GM21390 (cell line): ENCODE measurements around the gene BIVM.

Source experiments
- ATAC-seq: cut with Tn5 transposase; IDR thresholded peaks from one replicate; pipeline ENCODE4 v1.9.1; 2021; ENCODE audit not compliant: unreplicated experiment

Gene BIVM

DNA sequence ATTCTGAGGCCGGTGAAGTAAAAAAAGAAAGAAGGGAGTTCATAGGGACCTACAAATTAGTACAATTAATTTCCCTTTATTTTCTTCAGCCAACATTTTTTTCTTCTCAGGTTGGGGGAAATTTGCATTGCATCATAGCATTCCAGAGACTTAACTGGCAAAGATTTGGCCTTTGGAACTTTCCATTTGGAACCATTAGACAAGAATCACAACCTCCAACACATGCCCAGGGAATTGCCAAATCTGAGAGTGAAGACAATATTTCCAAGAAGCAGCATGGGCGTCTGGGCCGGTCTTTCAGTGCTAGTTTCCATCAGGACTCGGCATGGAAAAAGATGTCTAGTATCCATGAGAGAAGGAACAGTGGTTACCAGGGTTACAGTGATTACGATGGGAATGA is 40.5 kb downstream of the BIVM start:
- no peak for ATAC-seq

DNA sequence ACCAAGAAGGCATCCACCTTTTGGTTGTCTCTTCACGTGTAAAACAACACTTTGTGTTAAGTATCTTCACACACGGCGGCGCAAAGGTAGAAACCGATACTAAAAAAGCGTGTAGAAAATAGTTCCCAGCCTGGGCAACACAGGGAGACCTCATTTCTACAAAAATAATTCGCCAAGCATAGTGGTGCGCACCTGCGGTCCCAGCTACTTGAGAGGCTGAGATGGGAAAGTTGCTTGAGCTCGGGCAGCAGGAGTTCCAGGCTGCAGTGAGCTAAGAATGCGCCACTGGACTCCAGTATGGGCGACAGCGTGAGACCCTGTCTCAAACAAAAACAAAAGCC is 46.3 kb downstream of the BIVM start:
- ATAC-seq: peak; percentile 18

DNA sequence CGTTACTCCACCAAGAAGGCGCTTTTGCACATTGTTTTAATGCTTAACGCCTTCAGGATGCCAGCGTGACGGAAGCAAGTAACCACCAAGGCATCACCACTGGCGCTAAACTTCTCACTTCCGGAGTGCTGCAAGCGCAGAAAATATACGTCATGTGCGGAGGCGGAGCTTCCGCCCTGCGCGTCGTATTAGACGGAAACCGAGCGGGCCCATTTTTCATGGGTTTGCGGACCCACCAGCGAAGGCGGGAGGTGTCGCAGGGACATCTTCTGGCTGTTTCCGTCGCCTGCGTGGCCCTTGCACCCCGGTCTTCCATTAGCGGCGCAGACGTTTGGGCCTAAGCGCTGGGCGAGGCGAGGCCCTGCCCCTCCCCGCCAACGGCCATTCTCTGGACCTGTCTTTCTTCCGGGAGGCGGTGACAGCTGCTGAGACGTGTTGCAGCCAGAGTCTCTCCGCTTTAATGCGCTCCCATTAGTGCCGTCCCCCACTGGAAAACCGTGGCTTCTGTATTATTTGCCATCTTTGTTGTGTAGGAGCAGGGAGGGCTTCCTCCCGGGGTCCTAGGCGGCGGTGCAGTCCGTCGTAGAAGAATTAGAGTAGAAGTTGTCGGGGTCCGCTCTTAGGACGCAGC is 46.8 kb downstream of the BIVM start, which contains the start of gene ERCC5:
ERCC5 (plus strand) TSS at position 403 of the 631 bp plus-strand sequence. CDS start 235 bp downstream, outside the sequence.
- ATAC-seq: peak; percentile 86

DNA sequence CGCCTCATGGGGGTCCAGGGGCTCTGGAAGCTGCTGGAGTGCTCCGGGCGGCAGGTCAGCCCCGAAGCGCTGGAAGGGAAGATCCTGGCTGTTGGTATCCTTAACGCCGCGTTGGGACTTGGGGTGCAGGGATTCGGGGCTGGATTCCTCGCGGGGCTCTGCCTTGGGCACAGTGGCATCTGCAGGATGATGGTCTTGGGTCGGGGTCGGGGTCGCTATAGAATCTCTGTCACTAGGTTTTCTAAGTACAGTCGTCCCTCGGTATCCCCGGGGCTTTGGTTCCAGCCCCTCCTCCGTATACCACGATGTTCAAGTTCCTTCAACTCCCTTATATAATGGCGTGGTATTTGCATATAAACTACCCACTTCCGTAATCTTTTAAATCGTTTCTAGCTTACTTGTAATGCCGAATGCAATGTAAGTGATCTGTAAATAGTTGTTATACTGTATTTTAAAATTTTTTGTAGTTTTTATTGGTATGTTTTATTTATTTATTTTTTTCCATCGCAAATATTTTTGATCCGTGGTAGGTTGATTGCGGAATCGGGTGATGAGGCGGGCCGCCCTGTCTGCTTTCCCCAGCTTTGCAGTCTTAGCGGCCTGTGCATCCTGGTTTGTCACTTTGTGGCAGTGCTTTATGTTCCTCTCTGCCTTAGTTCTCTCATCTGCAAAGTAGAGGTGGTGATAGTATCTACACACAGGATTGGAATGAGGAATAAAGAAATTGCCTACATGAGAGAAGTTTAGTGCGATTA is 47.5 kb downstream of the BIVM start:
- ATAC-seq: peak; percentile 38

DNA sequence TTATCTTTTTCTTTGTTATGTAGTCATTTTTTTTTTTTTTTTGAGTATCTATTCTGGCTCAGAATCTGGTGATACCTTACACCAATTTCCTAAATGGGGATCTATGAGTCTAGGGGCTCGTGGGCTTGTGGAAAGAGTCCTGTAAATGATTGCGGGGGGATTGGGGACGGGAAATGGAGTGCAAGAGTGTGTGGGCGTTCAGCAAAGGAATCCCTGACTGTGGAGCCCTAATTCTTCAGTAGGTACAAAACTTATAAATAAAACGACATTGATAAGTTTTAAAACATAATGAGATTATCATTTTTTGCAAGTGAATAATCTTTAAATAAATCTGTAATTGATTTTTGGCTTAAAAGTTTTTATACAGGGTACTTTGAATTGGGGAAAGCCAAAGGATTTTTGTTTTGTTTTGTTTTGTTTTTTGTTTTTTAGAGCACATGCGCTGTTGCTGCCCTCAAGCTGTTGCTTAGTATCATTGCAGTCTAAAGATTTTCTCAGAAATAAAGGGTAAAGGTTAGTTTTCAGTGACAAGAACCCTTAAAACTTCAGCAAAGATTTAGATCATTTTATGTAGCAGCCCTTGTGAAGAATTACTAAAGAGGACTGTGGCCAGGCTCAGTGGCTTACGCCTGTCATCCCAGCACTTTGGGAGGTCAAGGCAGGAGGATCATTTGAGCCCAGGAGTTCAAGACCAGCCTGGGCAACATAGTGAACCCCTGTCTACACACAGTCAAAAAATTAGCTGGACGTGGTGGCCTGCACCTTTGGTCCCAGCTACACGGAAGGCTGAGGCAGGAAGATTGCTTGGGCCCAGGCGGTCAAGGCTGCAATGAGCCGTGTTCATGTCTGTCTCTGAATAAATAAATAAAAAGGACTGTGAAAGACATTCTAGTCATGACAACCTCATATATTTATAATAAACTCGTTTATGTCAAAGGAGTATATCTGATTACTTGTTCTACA is 48.6 kb downstream of the BIVM start:
- peak; percentile 15 for ATAC-seq

DNA sequence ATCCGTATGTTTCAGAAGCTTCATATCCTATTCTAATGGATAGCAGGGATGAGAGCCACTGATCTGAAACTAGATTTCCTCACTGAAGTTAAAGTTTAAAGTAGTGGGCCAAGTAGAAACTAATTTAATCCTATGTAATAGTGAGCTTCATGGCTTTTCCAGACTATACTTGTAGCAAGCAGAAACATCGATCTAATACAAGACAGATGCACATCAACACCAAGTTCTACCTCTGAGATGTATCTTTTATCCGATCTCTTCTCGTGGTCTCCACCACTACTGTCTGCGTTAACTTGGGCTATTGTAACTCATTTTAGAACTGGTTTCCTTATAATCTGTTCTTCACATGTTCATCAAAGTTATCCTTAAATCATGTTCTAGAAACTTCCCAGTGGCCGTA is 50.0 kb downstream of the BIVM start:
- no peak for ATAC-seq

DNA sequence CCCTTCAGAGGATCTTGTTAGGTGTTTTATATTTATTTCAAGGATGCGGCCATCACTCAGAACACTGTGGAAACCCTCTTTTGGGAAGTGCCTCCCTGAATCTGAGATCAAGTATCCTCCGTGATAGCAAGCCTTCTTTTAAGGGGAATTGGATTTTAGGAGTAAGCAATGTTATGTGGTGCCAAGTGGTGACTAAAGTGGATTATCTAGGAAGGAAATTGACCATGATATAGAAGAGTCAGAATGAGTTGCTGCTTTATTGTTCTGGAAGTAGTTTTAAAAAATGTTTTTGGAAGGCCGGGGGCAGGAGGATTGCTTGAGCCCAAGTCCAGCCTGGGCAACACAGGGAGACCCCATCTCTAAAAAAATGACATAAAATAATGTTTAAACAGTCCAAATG is 53.6 kb downstream of the BIVM start:
- ATAC-seq: no peak

DNA sequence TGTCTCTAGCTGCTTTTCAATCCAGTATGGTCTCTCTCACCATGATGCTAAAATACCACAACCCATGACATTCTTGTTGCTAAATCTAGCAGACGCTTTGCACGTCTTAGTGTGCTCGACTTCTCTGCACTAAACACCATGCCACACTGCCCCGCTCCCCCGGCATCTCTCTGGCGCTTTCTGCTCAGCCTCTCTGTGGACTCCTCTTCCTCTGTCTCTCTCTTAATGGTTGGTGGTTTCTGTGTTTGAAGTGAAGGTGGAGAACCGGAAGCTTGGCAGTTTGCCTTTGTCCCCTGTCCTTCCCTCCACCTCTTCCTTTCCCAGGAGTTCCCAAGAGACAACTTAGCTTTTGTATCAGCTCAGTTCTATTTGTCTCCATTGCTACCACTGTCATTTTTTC is 55.8 kb downstream of the BIVM start:
- peak; percentile 61 for ATAC-seq

DNA sequence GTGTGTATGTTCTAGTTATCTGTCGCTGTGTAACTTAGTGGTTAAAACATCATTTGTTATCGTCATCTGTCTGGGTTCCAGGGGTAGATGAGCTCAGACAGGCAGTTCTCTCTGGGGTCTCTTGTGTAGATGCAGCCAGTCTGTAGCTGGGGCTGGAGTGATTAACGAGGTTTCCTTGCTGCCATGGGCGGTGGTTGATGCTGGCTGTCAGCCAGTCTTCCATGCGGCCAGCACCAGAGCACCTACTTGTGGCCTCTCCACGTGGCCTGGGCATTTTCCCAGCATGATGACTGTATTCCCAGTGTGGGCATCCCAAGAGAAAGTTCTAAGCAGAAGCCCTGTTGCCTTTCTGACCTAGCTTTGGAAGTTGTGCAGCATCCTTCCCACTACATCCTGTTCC is 57.6 kb downstream of the BIVM start:
- ATAC-seq: no peak

DNA sequence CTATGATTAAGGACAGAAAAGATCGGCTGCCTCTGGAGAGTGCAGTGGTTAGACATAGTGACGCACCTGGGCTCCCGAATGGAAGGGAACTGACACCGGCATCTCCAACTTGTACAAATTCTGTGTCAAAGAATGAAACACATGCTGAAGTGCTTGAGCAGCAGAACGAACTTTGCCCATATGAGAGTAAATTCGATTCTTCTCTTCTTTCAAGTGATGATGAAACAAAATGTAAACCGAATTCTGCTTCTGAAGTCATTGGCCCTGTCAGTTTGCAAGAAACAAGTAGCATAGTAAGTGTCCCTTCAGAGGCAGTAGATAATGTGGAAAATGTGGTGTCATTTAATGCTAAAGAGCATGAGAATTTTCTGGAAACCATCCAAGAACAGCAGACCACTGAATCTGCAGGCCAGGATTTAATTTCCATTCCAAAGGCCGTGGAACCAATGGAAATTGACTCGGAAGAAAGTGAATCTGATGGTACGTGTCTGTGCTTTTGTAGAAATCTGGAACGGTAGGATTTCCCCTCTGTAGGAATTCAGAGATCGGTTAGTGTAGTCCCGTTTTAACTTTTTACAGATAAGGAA is 63.8 kb downstream of the BIVM start:
- no peak for ATAC-seq

DNA sequence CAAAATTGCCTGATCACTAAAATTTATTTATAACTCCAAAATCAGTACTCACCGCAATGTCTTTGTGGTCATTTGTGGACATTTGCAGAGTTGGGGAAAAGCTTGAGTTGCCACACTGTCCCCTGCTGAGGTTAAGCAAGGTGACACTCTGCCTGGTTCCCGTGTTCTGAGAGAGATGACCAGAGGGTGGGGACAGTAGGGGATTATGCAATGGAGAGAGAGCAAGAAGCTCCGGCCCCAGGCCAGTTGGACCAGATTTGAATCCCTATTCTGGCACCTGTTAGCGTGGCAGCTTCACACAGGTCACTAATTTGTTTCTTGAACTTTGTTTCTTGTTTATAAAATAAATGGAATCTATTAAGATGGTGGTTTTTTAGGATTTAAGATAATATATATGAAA is 64.7 kb downstream of the BIVM start:
- no peak for ATAC-seq

DNA sequence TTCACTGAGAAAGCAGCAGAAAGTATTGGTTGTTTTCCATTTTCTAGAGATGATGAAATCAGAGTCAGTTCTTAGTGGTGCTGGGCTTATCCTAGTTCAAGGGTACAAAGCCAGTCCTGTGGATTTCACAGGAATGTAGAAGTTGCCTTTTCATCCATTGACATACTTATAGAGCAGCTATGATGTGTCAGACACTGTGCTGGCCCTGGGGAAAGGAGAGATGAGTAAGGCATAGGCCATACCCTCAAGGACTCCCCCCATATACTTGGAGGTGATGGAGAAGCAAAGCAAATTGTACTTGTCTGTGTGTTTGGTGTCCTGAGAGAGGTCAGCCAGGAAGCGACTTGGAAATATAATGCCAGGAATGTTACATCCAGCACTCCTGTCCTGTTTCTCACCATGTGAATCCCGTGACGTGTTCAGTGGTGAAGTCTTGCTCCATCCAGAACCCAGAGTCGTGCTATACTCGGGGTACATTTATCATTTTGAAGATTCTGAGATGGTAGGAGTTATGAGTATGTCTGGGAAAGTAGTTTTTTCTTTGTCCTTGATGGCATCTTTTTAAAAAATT is 69.5 kb downstream of the BIVM start:
- ATAC-seq: no peak

DNA sequence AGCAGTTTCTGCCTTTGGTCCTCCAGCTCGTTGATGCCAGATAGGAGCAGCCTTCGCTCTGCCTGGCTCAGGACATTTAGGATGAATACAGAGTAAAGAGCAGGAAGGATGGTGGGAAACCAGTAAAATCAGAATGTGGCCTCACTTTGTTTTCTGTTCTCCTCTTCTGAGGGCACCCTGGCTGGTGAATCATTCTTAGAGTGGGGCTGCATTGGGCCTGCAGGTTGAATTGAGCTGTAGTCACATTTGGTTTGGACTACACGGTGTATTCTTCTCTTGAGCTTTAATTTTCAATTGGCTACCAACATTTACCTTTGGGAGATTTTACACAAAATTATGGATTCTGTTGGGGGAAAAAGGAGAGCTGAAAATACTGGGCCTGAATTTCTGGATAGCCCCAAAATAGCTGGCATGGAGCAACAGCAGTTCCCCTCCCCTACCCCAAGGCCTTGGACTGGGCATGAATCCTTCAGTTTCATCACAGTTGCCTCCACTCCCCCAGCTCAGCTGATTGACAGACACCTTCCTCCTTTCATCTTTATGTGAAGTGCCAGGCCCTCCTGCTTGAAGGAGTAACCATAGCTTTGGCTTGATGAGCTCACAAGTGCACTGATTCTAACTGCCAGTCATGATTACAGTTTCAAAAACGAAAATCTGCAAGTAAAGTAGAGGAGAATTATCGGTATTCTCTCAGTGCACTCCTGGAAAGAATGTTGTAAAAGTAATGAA is 71.2 kb downstream of the BIVM start:
- ATAC-seq: peak; percentile 17

DNA sequence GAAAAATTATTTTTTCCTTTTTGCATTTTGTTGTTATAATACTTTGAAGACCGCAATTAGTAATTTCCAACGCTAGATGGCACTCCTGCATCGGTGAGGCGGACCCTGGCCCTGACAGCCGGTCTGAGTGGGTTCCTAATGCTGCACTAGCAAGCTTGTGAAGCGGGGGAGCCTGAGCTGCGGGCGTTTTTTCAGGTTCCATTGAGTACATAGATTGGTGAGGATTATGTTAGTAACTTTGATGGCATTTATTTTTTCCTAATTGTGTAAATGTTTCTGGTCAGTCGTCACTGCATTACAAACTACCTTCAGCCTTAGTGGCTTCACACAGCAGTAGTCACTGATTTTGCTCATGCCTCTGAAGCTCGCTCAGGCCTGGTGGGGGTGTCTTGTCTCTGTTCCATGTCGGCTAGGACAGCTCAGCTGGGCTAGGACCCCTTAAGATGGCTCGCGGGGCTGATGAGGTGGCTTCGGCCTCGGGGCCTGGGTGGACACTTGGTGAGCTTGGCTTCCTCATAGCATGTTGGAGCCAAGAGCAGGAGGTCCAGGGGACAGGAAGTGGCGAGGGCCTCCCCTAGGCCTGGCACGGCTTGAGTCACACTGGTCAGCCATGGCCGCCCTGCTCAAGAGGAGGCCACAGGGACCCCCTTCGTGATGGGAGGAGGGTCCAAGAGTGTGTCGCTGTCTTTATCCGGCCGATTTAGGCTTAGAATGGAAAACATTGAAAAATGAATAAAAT is 71.9 kb downstream of the BIVM start:
- ATAC-seq: peak; percentile 71

DNA sequence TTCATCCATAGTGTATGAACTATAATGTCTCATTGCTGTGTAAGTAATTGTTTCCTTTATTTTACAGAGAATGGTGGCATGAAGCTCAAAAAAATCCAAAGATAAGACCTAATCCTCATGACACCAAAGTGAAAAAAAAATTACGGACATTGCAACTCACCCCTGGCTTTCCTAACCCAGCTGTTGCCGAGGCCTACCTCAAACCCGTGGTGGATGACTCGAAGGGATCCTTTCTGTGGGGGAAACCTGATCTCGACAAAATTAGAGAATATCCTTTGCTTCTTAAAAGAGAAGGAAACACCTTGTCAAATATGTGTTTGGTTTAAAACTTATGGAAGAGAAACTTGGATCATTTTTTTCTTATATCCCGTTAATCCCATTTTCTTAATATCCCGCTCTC is 73.2 kb downstream of the BIVM start:
- no peak for ATAC-seq

DNA sequence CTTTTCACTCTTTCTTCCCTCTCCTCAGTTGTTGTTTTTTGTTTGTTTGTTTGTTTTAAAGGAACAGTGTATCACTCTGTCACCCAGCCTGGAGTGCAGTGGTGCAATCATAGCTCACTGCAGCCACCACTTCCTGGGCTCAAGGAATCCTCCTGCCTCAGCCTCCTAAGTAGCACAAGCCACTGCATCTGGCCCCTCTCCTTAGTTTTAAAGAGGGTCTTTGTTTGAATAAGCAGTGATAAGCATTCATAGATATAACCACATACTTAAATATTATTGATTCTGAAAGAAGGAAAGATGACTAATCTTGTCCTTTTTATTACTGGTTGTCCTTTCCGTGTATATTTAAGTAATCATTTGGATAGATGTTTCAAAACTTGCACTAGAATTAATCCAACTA is 73.6 kb downstream of the BIVM start:
- ATAC-seq: no peak

DNA sequence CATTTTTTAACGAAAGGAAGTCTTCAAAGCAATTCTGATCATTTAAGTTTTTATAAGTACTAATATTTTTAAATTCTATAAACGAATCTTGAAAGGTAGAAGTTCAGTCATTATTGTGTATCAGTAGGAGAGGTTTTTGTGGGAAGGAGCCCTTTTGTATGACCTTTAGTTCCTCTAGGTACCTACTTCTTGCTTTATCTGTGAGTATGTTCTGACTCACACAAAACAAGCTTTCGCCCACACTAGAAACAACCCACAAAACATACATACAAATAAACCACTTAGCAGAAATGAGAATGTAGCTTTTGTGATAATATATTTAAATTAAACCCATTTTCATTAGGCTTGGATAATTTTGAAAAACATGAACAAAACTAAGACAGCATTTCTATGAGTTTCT is 74.7 kb downstream of the BIVM start:
- peak; percentile 68 for ATAC-seq

DNA sequence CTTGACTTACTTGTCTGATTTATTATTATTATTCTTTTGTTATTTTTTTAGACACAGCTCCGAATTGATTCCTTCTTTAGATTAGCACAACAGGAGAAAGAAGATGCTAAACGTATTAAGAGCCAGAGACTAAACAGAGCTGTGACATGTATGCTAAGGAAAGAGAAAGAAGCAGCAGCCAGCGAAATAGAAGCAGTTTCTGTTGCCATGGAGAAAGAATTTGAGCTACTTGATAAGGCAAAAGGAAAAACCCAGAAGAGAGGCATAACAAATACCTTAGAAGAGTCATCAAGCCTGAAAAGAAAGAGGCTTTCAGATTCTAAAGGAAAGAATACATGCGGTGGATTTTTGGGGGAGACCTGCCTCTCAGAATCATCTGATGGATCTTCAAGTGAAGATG is 76.3 kb downstream of the BIVM start:
- no peak for ATAC-seq

DNA sequence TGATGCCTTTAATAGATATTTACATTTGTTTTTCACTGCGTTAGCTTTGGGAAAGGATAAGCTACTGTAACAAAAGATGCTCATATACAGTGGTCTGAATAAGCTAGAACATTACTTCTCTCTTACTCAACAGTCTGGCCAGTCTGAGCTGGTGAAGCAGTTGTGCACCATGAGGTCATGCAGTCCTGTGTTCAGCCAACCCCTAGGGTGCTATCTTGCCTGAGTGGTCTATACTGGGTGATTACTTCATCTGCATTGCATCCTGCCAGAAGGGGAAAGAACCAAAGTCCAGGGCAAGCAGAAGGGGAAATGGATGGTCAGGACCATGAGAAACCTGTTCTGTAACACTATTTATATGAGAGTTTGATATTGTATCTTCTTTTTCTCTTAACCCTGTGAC is 78.4 kb downstream of the BIVM start:
- no peak for ATAC-seq

DNA sequence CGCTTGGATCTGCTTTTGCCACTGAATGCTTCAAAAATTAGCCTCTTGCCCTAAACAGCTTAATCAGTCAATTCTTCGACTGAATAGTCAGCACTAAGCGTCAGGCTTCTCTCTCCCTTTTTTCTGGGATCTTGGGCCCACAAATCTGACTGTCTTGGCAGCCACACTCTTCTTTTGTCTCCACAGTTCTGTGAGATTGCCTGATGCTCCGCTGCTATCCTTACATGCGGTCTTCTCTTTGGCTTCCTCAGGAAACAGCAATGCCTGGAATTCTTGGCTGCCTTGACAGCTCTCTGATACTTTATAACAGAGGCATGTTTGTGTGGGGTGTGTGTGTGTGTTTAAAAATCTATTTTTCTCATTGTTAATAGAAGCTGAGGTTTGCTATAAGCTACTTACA is 79.6 kb downstream of the BIVM start:
- no peak for ATAC-seq
